Natural killer cell (primary cell): Measurements from ENCODE around the gene NPC2. TPM values are rescaled to one million over a fixed set of nuclear protein-coding genes. Genes with fewer than 3 reads are reported as not detected.

Experiments used
- ATAC-seq, 3 donors: fragments of 150-1000 bp in 2 of 3; fragments of 200-7000 bp in 1 of 3; cut with Tn5 transposase; 1 replicate in 1 of 3; 2 replicates in 2 of 3; pipeline ENCODE4 v1.10.0; 2021; ENCODE audit warnings: mild to moderate bottlenecking in 2 of 3, moderate library complexity in 2 of 3
- DNase-seq, 2 donors: peaks; one replicate each; pipeline versions ENCODE4 v3.0.0 to v3.0.0-alpha.2; 2013 to 2021; ENCODE audit warnings: mixed read lengths in 1 of 2
- H3K27ac ChIP-seq: one replicate; pipeline ENCODE4 v1.5.1; 2013; ENCODE audit warnings: mild to moderate bottlenecking, low read length
- H3K27me3 ChIP-seq: one replicate; pipeline ENCODE4 v1.6.1; 2013; ENCODE audit warnings: low read length; ENCODE audit not compliant: control insufficient read depth, insufficient read depth
- H3K36me3 ChIP-seq: one replicate; pipeline ENCODE4 v1.6.1; 2013; ENCODE audit warnings: low read length; ENCODE audit not compliant: control insufficient read depth, insufficient read depth
- H3K4me1 ChIP-seq: one replicate; pipeline ENCODE4 v1.6.1; 2013; ENCODE audit warnings: low read length; ENCODE audit not compliant: control insufficient read depth, insufficient read depth
- H3K4me3 ChIP-seq: one replicate; pipeline ENCODE4 v1.5.1; 2013; ENCODE audit warnings: low read length
- H3K9me3 ChIP-seq: one replicate; pipeline ENCODE4 v1.6.1; 2013; ENCODE audit warnings: low read length; ENCODE audit not compliant: control insufficient read depth, insufficient read depth
- H3K27ac Mint-ChIP-seq, 2 donors: one replicate each; pipeline ENCODE4 v1.8.0; 2022; ENCODE audit warnings: mild to moderate bottlenecking in 2 of 2, mixed read lengths in 2 of 2, moderate library complexity in 1 of 2
- H3K27me3 Mint-ChIP-seq, 2 donors: one replicate each; pipeline ENCODE4 v1.8.0; 2022; ENCODE audit warnings: low read depth in 2 of 2, mixed read lengths in 2 of 2
- H3K36me3 Mint-ChIP-seq: one replicate; pipeline ENCODE4 v1.8.0; 2022; ENCODE audit warnings: mixed read lengths
- H3K4me1 Mint-ChIP-seq, 2 donors: one replicate each; pipeline ENCODE4 v1.8.0; 2022; ENCODE audit warnings: mixed read lengths in 2 of 2
- H3K4me3 Mint-ChIP-seq: one replicate; pipeline ENCODE4 v1.8.0; 2022; ENCODE audit warnings: mild to moderate bottlenecking, moderate library complexity, mixed read lengths
- H3K9me3 Mint-ChIP-seq, 2 donors: one replicate each; pipeline ENCODE4 v1.8.0; 2022; ENCODE audit warnings: mixed read lengths in 2 of 2
- WGBS: methylation state at CpG from one replicate; pipeline ENCODE4 v1.1.7; 2013; ENCODE audit warnings: missing lambda C conversion rate; ENCODE audit not compliant: insufficient coverage; 5-methylcytosine and 5-hydroxymethylcytosine counted together
- intact Hi-C: fragments of 100-400 bp; cut with micrococcal nuclease; formaldehyde crosslinking; loops from one replicate; pipeline ENCODE4 v1.14.2; 2022
- total RNA-seq, 4 donors: library from RNA; stranded (reverse); fragments of 120-200 nt in 1 of 4; gene quantifications; one replicate each; pipeline versions ENCODE4 v1.2.3 to v1.2.4, GENCODE V29; 2013 to 2022
- TF ChIP-seq, protein P1 (sequence below): fragments of 200-600 bp; IDR thresholded peaks from one replicate; pipeline ENCODE4 v1.8.0; 2022; ENCODE audit warnings: antibody characterized with exemption

Gene NPC2
- total RNA-seq, 3 donors from 2014 or later (not counting 1 experiment from before 2014, with no cell fraction given): 33.2 to 53.6 (median 33.5) TPM

DNA sequence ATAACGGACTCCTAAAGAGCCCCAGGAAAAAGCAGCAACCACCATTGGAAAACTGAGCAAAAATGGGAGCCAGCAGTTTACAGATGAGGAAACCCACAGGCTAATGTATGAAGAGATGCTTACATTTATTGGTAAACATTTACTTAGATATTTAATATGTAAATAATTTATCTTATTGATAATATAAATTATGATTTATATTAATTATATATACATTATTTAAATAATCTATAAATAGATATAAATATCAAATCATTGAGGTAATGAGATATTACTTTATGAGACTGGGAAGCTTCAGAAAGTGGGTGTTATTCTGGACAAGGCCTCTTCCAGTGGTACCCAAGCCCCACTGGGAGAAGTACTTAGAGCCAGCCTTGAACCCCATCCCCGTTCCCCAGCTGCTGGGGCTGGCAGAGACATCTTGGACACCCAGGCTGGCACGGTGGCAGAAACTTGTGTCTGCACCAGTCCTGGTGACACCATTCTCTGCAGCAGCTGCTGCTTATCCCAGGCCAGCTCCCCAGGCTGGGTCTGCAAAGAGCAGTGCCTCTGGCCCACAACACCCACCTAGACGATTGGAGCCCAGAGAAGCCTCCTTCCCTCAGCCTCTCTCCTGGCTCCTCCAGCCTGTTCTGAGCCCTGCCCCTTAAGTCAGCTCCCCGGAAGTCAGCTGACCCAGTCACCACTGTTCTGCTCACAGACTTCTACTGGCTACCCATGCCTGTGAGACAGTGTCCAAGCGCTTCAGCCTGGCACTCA, 26.4 kb upstream of the NPC2 start:
- no peak overlapping the region for H3K4me3 Mint-ChIP-seq
- TF ChIP-seq, protein P1, sequence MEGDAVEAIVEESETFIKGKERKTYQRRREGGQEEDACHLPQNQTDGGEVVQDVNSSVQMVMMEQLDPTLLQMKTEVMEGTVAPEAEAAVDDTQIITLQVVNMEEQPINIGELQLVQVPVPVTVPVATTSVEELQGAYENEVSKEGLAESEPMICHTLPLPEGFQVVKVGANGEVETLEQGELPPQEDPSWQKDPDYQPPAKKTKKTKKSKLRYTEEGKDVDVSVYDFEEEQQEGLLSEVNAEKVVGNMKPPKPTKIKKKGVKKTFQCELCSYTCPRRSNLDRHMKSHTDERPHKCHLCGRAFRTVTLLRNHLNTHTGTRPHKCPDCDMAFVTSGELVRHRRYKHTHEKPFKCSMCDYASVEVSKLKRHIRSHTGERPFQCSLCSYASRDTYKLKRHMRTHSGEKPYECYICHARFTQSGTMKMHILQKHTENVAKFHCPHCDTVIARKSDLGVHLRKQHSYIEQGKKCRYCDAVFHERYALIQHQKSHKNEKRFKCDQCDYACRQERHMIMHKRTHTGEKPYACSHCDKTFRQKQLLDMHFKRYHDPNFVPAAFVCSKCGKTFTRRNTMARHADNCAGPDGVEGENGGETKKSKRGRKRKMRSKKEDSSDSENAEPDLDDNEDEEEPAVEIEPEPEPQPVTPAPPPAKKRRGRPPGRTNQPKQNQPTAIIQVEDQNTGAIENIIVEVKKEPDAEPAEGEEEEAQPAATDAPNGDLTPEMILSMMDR: no peak

DNA sequence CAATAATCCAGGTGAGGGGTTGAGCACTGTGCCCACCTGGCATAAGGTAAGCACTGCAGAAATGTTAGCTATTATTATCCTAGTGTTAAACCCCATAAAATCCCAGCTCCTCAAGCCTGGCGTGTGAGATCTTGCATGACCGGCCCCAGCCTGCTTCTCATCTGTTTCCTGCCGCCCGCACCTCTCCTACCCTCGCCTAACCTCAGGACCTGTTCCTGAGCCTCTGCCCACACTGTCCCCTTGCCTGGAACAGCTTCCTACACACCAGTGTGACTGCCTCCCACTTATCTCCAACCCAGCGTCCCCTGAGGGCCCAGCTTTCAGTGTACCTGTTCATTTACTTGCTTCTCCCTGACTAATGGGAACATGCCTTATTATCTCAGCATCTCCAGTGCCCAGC, 25.1 kb upstream of the NPC2 start:
- WGBS: 52% methylated on average over 6 of the region's 6 CpGs
- Histone ChIP-seq H3K4me1 (peaks cover 9% of the 10 kb centered on the region), H3K9me3 (no peaks in the 10 kb centered on the region), H3K4me3 (no peak overlapping the region), H3K27me3 (no peaks in the 10 kb centered on the region), H3K27ac (no peak overlapping the region), H3K36me3 (no peaks in the 10 kb centered on the region)
- Mint-ChIP-seq H3K36me3 (no peaks in the 10 kb centered on the region), H3K27ac (no peak overlapping the region), H3K4me1 (peaks cover 0 to 4% of the 10 kb centered on the region in 2 donors), H3K9me3 (no peaks in the 10 kb centered on the region), H3K27me3 (peaks cover 0 to 9% of the 10 kb centered on the region in 2 donors), H3K4me3 (no peak overlapping the region)
- intact Hi-C loops: no loop called here
- TF ChIP-seq, protein P1: no peak
- DNase-seq: no peak
- no peak for ATAC-seq

More for the DNA sequence above, 26.4 kb upstream of the NPC2 start:
- H3K4me1 Mint-ChIP-seq: peaks cover 0 to 2% of the 10 kb centered on the region in 2 donors
- no peak overlapping the region for H3K27ac ChIP-seq
- peaks cover 0 to 9% of the 10 kb centered on the region in 2 donors for H3K27me3 Mint-ChIP-seq
- intact Hi-C loops: no loop called here
- no peaks in the 10 kb centered on the region for H3K9me3 ChIP-seq
- H3K9me3 Mint-ChIP-seq: no peaks in the 10 kb centered on the region
- DNase-seq: no peak
- H3K27me3 ChIP-seq: no peaks in the 10 kb centered on the region
- no peak overlapping the region for H3K27ac Mint-ChIP-seq
- no peaks in the 10 kb centered on the region for H3K36me3 ChIP-seq
- ATAC-seq: no peak
- H3K36me3 Mint-ChIP-seq: no peaks in the 10 kb centered on the region
- no peak overlapping the region for H3K4me3 ChIP-seq
- H3K4me1 ChIP-seq: peaks cover 5% of the 10 kb centered on the region
- WGBS: 87% methylated on average over 6 of the region's 6 CpGs

- TF ChIP-seq, protein P1: no peak
- intact Hi-C loops: no loop called here
- H3K27me3 Mint-ChIP-seq: peaks cover 0 to 9% of the 10 kb centered on the region in 2 donors
- H3K27ac Mint-ChIP-seq: no peak overlapping the region
- no peaks in the 10 kb centered on the region for H3K36me3 Mint-ChIP-seq
- Histone ChIP-seq H3K4me1 (peaks cover 9% of the 10 kb centered on the region), H3K27ac (no peak overlapping the region), H3K36me3 (no peaks in the 10 kb centered on the region), H3K4me3 (no peak overlapping the region), H3K9me3 (no peaks in the 10 kb centered on the region), H3K27me3 (no peaks in the 10 kb centered on the region)
- ATAC-seq (no peak), DNase-seq (no peak)
- H3K4me3 Mint-ChIP-seq: no peak overlapping the region
- WGBS: 85% methylated on average over 4 of the region's 4 CpGs
- H3K4me1 Mint-ChIP-seq: peaks cover 0 to 4% of the 10 kb centered on the region in 2 donors
- no peaks in the 10 kb centered on the region for H3K9me3 Mint-ChIP-seq
These were observed 24.6 kb upstream of the NPC2 start for GRCh38 chr14:74517731-74518130.
